Measurements from ENCODE around the gene ARV1. TPM values are rescaled to one million over a fixed set of nuclear protein-coding genes. Genes with fewer than 3 reads are reported as not detected.
A peak's percentile ranks its signal among the peaks of the same experiment; 100 is the strongest.

ARV1 gene
- total RNA-seq, 1 donor from 2014 or later, result 14.0 TPM

GRCh38 chr1:231029841-231030240 lies 50.9 kb downstream of the ARV1 start:
- Mint-ChIP-seq H3K9me3 (ENCODE audit: low read depth) (no peaks in the 10 kb centered on the region), H3K4me3 (ENCODE audit: unreplicated experiment) (no peak overlapping the region), H3K27me3 (ENCODE audit: low read depth) (no peaks in the 10 kb centered on the region), H3K4me1 (ENCODE audit: low read depth) (peaks cover 11% of the 10 kb centered on the region), H3K36me3 (ENCODE audit: low read depth) (peaks cover 6% of the 10 kb centered on the region), H3K27ac (ENCODE audit: unreplicated experiment) (no peak overlapping the region)
- TF ChIP-seq, protein P1, sequence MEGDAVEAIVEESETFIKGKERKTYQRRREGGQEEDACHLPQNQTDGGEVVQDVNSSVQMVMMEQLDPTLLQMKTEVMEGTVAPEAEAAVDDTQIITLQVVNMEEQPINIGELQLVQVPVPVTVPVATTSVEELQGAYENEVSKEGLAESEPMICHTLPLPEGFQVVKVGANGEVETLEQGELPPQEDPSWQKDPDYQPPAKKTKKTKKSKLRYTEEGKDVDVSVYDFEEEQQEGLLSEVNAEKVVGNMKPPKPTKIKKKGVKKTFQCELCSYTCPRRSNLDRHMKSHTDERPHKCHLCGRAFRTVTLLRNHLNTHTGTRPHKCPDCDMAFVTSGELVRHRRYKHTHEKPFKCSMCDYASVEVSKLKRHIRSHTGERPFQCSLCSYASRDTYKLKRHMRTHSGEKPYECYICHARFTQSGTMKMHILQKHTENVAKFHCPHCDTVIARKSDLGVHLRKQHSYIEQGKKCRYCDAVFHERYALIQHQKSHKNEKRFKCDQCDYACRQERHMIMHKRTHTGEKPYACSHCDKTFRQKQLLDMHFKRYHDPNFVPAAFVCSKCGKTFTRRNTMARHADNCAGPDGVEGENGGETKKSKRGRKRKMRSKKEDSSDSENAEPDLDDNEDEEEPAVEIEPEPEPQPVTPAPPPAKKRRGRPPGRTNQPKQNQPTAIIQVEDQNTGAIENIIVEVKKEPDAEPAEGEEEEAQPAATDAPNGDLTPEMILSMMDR (IDR thresholded peaks at IDR 0.05), result no peak
- DNase-seq (ENCODE audit: low spot score), result no peak

DNA sequence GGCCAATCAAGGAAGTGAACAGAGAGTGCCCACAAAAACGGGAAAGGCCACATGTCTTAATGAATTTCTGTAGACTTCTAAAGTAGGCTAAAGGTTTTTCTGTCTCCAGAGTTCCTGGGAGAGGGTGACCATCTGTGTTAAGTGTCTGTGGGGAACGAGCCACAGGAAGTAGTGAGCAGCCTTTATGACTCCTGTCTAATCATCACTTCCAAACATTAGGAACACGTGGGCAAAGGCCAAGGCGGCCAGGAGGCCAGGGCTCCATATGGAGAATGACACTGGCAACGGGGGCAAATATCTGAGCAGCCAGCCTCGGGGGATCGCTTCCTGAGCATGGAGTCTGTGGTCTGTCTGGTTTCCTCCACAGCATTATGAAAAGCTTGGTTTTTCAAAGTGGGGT lies 54.1 kb downstream of the ARV1 start:
- TF ChIP-seq, protein P1 (IDR thresholded peaks at IDR 0.05), result no peak
- Mint-ChIP-seq H3K9me3 (ENCODE audit: low read depth) (no peaks in the 10 kb centered on the region), H3K4me3 (ENCODE audit: unreplicated experiment) (no peak overlapping the region), H3K27me3 (ENCODE audit: low read depth) (no peaks in the 10 kb centered on the region), H3K36me3 (ENCODE audit: low read depth) (peaks cover 8% of the 10 kb centered on the region), H3K4me1 (ENCODE audit: low read depth) (peaks cover 20% of the 10 kb centered on the region), H3K27ac (ENCODE audit: unreplicated experiment) (no peak overlapping the region)
- DNase-seq (ENCODE audit: low spot score), result no peak

DNA sequence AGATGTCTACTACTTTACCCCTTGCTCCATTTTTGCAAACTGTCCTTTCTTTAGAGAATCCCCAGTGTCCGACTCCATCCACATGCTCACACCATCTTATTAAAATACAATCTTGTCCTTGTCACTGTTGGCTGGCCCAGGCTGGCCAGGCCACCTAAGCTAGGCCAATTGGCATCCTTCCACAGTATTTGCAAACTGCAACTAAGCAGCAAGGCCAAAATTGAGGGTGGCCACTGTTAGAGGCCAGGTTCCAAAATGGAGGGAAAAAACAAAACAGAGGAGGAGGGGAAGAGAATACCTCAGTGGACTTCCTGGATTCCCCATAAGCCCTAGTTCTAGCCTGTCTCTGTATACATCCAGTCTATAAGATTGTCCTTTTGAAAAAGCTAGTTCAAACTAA lies 56.9 kb downstream of the ARV1 start:
- no peak for DNase-seq (ENCODE audit: low spot score)
- Mint-ChIP-seq H3K4me1 (ENCODE audit: low read depth) (peaks cover 26% of the 10 kb centered on the region), H3K4me3 (ENCODE audit: unreplicated experiment) (no peak overlapping the region), H3K27me3 (ENCODE audit: low read depth) (no peaks in the 10 kb centered on the region), H3K27ac (ENCODE audit: unreplicated experiment) (no peak overlapping the region), H3K36me3 (ENCODE audit: low read depth) (peaks cover 4% of the 10 kb centered on the region), H3K9me3 (ENCODE audit: low read depth) (no peaks in the 10 kb centered on the region)
- TF ChIP-seq, protein P1 (IDR thresholded peaks at IDR 0.05), result no peak

DNA sequence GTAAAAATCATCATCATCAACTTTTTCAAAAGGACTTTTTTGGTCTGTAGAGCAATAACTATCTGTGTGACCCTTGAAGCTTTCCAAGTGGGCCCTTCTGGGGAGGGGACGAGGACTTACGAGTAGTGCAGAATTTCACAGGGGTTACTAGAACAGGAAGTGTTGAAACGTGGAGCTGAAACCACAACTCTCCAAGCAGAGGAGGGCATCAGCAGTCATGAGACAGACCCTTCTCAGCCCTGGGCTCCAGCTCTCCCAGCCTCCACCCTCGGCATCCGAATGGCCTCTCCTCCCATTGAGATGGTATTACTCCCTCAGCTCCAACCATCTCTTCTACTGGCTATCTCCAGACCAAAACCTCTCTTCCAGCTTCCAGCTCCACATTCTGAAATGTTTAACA lies 57.5 kb downstream of the ARV1 start:
- no peak overlapping the region for H3K4me3 Mint-ChIP-seq (ENCODE audit: unreplicated experiment)
- DNase-seq (ENCODE audit: low spot score), result no peak
- H3K9me3 Mint-ChIP-seq (ENCODE audit: low read depth), result no peaks in the 10 kb centered on the region
- H3K36me3 Mint-ChIP-seq (ENCODE audit: low read depth), result peaks cover 4% of the 10 kb centered on the region
- no peak overlapping the region for H3K27ac Mint-ChIP-seq (ENCODE audit: unreplicated experiment)
- TF ChIP-seq, protein P1 (IDR thresholded peaks at IDR 0.05), result no peak
- no peaks in the 10 kb centered on the region for H3K27me3 Mint-ChIP-seq (ENCODE audit: low read depth)
- H3K4me1 Mint-ChIP-seq (ENCODE audit: low read depth), result peaks cover 30% of the 10 kb centered on the region

GRCh38 chr1:231037585-231038517 lies 59.0 kb downstream of the ARV1 start:
- DNase-seq (ENCODE audit: low spot score), result no peak
- TF ChIP-seq, protein P1 (IDR thresholded peaks at IDR 0.05), result no peak
- H3K27ac Mint-ChIP-seq (ENCODE audit: unreplicated experiment), result no peak overlapping the region
- H3K4me3 Mint-ChIP-seq (ENCODE audit: unreplicated experiment), result peak overlapping the region; percentile 26
- H3K27me3 Mint-ChIP-seq (ENCODE audit: low read depth), result no peaks in the 10 kb centered on the region
- peaks cover 2% of the 10 kb centered on the region for H3K36me3 Mint-ChIP-seq (ENCODE audit: low read depth)
- H3K4me1 Mint-ChIP-seq (ENCODE audit: low read depth), result peaks cover 27% of the 10 kb centered on the region
- H3K9me3 Mint-ChIP-seq (ENCODE audit: low read depth), result no peaks in the 10 kb centered on the region
